ENCODE results near the gene ZFYVE9.
"Not testable (repeated sequence)": the region's sequence is repeated elsewhere in the genome, so short reads cannot be mapped to it uniquely, and the experiment has no call there.

ZFYVE9 gene

GRCh38 chr1:52141513-52142219 lies at the start of gene ZFYVE9:
ZFYVE9 (plus strand) TSS chr1:52142089; CDS start chr1:52233207, 91,118 bp downstream.
- H3K27me3 ChIP-seq (ENCODE audit: control insufficient read depth, insufficient read depth, low read length) = peaks cover 16% of the 10 kb centered on the region
- no peaks in the 10 kb centered on the region for H3K9me3 ChIP-seq (ENCODE audit: control insufficient read depth, insufficient read depth, low read length)
- H3K4me1 ChIP-seq (ENCODE audit: control insufficient read depth, insufficient read depth, low read length) = peaks cover 5% of the 10 kb centered on the region
- peak within 1 kb of the TSS; percentile 93 for H3K4me3 ChIP-seq (ENCODE audit: low read depth, low read length)
- no peaks in the 10 kb centered on the region for H3K36me3 ChIP-seq (ENCODE audit: control insufficient read depth, insufficient read depth, low read length)
- H3K9ac ChIP-seq (ENCODE audit: low read depth, low read length) = peak within 1 kb of the TSS; percentile 90

- H3K9me3 ChIP-seq (ENCODE audit: control insufficient read depth, insufficient read depth, low read length); H3K36me3 ChIP-seq (ENCODE audit: control insufficient read depth, insufficient read depth, low read length); H3K4me1 ChIP-seq (ENCODE audit: control insufficient read depth, insufficient read depth, low read length); H3K9ac ChIP-seq (ENCODE audit: low read depth, low read length); H3K27me3 ChIP-seq (ENCODE audit: control insufficient read depth, insufficient read depth, low read length); H3K4me3 ChIP-seq (ENCODE audit: low read depth, low read length): not testable (repeated sequence)
Observed at GRCh38 chr1:52094300-52094699, 47.6 kb upstream of the ZFYVE9 start.

GRCh38 chr1:52096216-52096615 lies 45.7 kb upstream of the ZFYVE9 start:
- Histone ChIP-seq H3K27me3 (ENCODE audit: control insufficient read depth, insufficient read depth, low read length) (no peaks in the 10 kb centered on the region), H3K4me1 (ENCODE audit: control insufficient read depth, insufficient read depth, low read length) (no peaks in the 10 kb centered on the region), H3K9ac (ENCODE audit: low read depth, low read length) (no peak overlapping the region), H3K4me3 (ENCODE audit: low read depth, low read length) (no peak overlapping the region), H3K9me3 (ENCODE audit: control insufficient read depth, insufficient read depth, low read length) (no peaks in the 10 kb centered on the region), H3K36me3 (ENCODE audit: control insufficient read depth, insufficient read depth, low read length) (no peaks in the 10 kb centered on the region)

GRCh38 chr1:52098139-52098871 lies 43.6 kb upstream of the ZFYVE9 start:
- Histone ChIP-seq H3K27me3 (ENCODE audit: control insufficient read depth, insufficient read depth, low read length) (no peaks in the 10 kb centered on the region), H3K9me3 (ENCODE audit: control insufficient read depth, insufficient read depth, low read length) (no peaks in the 10 kb centered on the region), H3K4me3 (ENCODE audit: low read depth, low read length) (no peak overlapping the region), H3K4me1 (ENCODE audit: control insufficient read depth, insufficient read depth, low read length) (peaks cover 1% of the 10 kb centered on the region), H3K9ac (ENCODE audit: low read depth, low read length) (no peak overlapping the region), H3K36me3 (ENCODE audit: control insufficient read depth, insufficient read depth, low read length) (no peaks in the 10 kb centered on the region)

GRCh38 chr1:52102336-52103013 lies 39.4 kb upstream of the ZFYVE9 start:
- H3K9me3 ChIP-seq (ENCODE audit: control insufficient read depth, insufficient read depth, low read length) = no peaks in the 10 kb centered on the region
- H3K4me3 ChIP-seq (ENCODE audit: low read depth, low read length) = no peak overlapping the region
- peaks cover 2% of the 10 kb centered on the region for H3K4me1 ChIP-seq (ENCODE audit: control insufficient read depth, insufficient read depth, low read length)
- H3K9ac ChIP-seq (ENCODE audit: low read depth, low read length) = no peak overlapping the region
- H3K27me3 ChIP-seq (ENCODE audit: control insufficient read depth, insufficient read depth, low read length) = no peaks in the 10 kb centered on the region
- H3K36me3 ChIP-seq (ENCODE audit: control insufficient read depth, insufficient read depth, low read length) = no peaks in the 10 kb centered on the region

GRCh38 chr1:52111492-52111891 lies 30.4 kb upstream of the ZFYVE9 start:
- Histone ChIP-seq H3K9me3 (ENCODE audit: control insufficient read depth, insufficient read depth, low read length) (no peaks in the 10 kb centered on the region), H3K4me1 (ENCODE audit: control insufficient read depth, insufficient read depth, low read length) (no peaks in the 10 kb centered on the region), H3K27me3 (ENCODE audit: control insufficient read depth, insufficient read depth, low read length) (no peaks in the 10 kb centered on the region), H3K4me3 (ENCODE audit: low read depth, low read length) (no peak overlapping the region), H3K36me3 (ENCODE audit: control insufficient read depth, insufficient read depth, low read length) (no peaks in the 10 kb centered on the region), H3K9ac (ENCODE audit: low read depth, low read length) (no peak overlapping the region)

- Histone ChIP-seq H3K36me3 (ENCODE audit: control insufficient read depth, insufficient read depth, low read length) (no peaks in the 10 kb centered on the region), H3K27me3 (ENCODE audit: control insufficient read depth, insufficient read depth, low read length) (no peaks in the 10 kb centered on the region), H3K4me1 (ENCODE audit: control insufficient read depth, insufficient read depth, low read length) (no peaks in the 10 kb centered on the region), H3K4me3 (ENCODE audit: low read depth, low read length) (no peak overlapping the region), H3K9ac (ENCODE audit: low read depth, low read length) (no peak overlapping the region), H3K9me3 (ENCODE audit: control insufficient read depth, insufficient read depth, low read length) (no peaks in the 10 kb centered on the region)
Observed at GRCh38 chr1:52112489-52112888, 29.4 kb upstream of the ZFYVE9 start.

- no peaks in the 10 kb centered on the region for H3K27me3 ChIP-seq (ENCODE audit: control insufficient read depth, insufficient read depth, low read length)
- no peak overlapping the region for H3K4me3 ChIP-seq (ENCODE audit: low read depth, low read length)
- peaks cover 3% of the 10 kb centered on the region for H3K4me1 ChIP-seq (ENCODE audit: control insufficient read depth, insufficient read depth, low read length)
- no peaks in the 10 kb centered on the region for H3K9me3 ChIP-seq (ENCODE audit: control insufficient read depth, insufficient read depth, low read length)
- H3K9ac ChIP-seq (ENCODE audit: low read depth, low read length) = no peak overlapping the region
- H3K36me3 ChIP-seq (ENCODE audit: control insufficient read depth, insufficient read depth, low read length) = no peaks in the 10 kb centered on the region
Observed at GRCh38 chr1:52119301-52120079, 22.4 kb upstream of the ZFYVE9 start.

- no peaks in the 10 kb centered on the region for H3K27me3 ChIP-seq (ENCODE audit: control insufficient read depth, insufficient read depth, low read length)
- H3K4me3 ChIP-seq (ENCODE audit: low read depth, low read length) = no peak overlapping the region
- H3K9me3 ChIP-seq (ENCODE audit: control insufficient read depth, insufficient read depth, low read length) = no peaks in the 10 kb centered on the region
- peaks cover 3% of the 10 kb centered on the region for H3K4me1 ChIP-seq (ENCODE audit: control insufficient read depth, insufficient read depth, low read length)
- H3K36me3 ChIP-seq (ENCODE audit: control insufficient read depth, insufficient read depth, low read length) = no peaks in the 10 kb centered on the region
- H3K9ac ChIP-seq (ENCODE audit: low read depth, low read length) = no peak overlapping the region
Observed at GRCh38 chr1:52122384-52122783, 19.5 kb upstream of the ZFYVE9 start.

GRCh38 chr1:52123622-52124021 lies 18.3 kb upstream of the ZFYVE9 start:
- H3K36me3 ChIP-seq (ENCODE audit: control insufficient read depth, insufficient read depth, low read length) = no peaks in the 10 kb centered on the region
- H3K4me1 ChIP-seq (ENCODE audit: control insufficient read depth, insufficient read depth, low read length) = peaks cover 3% of the 10 kb centered on the region
- H3K9me3 ChIP-seq (ENCODE audit: control insufficient read depth, insufficient read depth, low read length) = no peaks in the 10 kb centered on the region
- H3K9ac ChIP-seq (ENCODE audit: low read depth, low read length) = no peak overlapping the region
- H3K27me3 ChIP-seq (ENCODE audit: control insufficient read depth, insufficient read depth, low read length) = no peaks in the 10 kb centered on the region
- H3K4me3 ChIP-seq (ENCODE audit: low read depth, low read length) = no peak overlapping the region

- Histone ChIP-seq H3K4me1 (ENCODE audit: control insufficient read depth, insufficient read depth, low read length) (no peaks in the 10 kb centered on the region), H3K27me3 (ENCODE audit: control insufficient read depth, insufficient read depth, low read length) (no peaks in the 10 kb centered on the region), H3K4me3 (ENCODE audit: low read depth, low read length) (no peak overlapping the region), H3K9ac (ENCODE audit: low read depth, low read length) (no peak overlapping the region), H3K9me3 (ENCODE audit: control insufficient read depth, insufficient read depth, low read length) (no peaks in the 10 kb centered on the region), H3K36me3 (ENCODE audit: control insufficient read depth, insufficient read depth, low read length) (no peaks in the 10 kb centered on the region)
Observed at GRCh38 chr1:52125736-52126359, 16.0 kb upstream of the ZFYVE9 start.
